Activated CD4-positive, alpha-beta T cell treated with anti-CD3 and anti-CD28 coated beads, Interleukin-2, amount 50 U/mL, for 1 hour (primary cell): Measurements from ENCODE around the gene STAT4.

Experiments used
- DNase-seq: peaks from one replicate; pipeline ENCODE4 v3.0.0-alpha.2; 2020

Gene STAT4, protein sequence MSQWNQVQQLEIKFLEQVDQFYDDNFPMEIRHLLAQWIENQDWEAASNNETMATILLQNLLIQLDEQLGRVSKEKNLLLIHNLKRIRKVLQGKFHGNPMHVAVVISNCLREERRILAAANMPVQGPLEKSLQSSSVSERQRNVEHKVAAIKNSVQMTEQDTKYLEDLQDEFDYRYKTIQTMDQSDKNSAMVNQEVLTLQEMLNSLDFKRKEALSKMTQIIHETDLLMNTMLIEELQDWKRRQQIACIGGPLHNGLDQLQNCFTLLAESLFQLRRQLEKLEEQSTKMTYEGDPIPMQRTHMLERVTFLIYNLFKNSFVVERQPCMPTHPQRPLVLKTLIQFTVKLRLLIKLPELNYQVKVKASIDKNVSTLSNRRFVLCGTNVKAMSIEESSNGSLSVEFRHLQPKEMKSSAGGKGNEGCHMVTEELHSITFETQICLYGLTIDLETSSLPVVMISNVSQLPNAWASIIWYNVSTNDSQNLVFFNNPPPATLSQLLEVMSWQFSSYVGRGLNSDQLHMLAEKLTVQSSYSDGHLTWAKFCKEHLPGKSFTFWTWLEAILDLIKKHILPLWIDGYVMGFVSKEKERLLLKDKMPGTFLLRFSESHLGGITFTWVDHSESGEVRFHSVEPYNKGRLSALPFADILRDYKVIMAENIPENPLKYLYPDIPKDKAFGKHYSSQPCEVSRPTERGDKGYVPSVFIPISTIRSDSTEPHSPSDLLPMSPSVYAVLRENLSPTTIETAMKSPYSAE

DNA sequence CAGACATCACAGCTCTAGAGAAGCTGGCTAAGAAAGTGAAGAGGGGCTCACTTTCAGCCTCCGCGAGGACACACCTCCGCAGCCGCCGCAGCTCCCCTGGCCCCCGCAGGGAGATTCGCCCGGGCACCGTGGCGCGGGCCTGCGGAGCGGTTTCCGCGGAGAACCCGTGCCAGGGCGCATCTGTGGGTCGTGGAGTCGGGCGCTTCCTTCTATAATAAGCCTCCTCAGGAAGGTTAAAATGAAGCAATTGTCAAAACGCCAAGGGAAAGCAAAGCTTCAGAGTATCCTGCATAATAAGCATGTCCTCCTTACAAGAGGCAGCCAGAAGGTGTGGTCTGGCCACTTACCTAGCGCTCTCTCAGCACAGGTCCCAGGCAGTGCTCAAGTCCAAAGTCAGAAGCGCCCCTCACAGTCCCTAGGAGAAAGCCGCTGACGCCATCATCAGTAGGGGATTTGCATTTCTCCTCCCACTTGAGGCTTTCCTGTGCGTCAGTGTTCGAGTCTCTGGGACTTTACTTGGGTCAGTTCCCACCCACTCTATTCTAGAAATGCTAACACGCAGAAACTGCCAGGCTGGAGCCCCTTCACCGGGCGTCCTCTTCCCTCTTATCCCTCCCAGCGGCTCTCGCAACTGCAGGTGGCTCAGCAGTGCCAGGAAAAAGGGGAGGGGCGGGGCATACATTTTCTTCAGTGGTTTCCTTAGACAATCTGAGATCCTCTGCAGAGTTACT lies at the start of gene STAT4:
Gene STAT4, minus strand, starts transcription at position 395 of the 731 bp plus-strand sequence. CDS start 2,791 bp downstream, outside the sequence.
- peak; percentile 72 for DNase-seq

DNA sequence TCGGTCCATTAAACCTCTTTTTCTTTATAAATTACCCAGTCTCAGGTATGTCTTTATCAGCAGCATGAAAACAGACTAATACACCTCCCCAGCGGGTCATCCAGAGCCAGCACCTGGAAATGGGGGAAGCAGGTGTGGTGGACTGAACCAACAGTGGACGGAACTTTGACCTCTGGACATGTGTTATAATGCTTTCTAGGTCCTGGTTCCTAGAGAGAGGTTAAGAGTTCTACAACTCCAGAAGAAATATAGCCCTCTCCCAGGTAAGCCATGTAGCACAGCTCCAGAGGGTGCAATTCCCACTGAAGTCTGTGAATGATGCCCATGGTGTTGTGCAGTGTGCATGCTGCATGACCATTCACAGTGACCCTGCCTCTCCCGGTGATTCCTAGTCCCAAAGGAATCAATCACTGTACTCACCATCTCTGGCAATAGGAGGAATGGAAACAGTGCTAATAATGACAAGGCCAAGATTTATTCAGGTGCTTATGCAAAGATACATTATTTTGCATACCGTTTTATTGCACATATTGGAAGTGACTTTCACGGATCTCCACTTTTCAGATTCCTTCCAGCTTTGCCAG lies 49.2 kb upstream of the STAT4 start:
- no peak for DNase-seq

DNA sequence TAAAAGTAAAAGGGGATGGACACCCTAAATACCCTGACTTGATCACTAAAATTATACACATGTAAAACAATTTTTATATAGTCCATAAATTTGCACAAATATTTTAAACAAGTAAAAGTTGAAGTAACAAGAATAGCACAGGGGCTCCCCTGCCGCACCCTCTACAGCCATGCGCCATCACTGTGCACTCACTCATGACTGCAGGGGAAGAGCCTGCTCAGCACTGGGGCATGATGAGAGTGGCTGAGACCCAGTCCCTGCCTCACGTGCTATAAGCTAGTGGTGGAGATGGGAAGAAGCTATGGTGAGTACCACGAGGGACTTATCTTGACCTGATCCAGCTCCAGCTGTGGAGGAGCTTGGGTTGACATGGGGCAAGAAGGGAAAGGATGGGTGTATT lies 47.5 kb upstream of the STAT4 start:
- no peak for DNase-seq

DNA sequence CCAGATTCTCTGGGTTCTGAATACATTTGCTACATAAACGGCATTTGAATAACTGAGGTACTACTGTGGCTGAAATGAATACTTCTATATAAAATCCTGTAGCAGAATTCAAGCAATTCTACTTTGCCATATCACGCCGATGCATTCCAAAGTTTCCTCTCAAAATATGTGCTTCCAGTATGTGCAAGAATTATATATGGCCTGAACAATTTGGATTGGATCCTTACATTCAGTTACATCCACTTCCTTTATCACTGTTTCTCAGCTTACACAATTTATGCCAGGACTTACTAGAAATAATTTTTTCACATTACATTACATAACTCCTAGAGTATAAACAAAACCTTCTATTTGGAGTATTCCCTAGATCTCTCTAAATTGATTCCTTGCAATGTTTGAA lies 46.3 kb upstream of the STAT4 start:
- no peak for DNase-seq

DNA sequence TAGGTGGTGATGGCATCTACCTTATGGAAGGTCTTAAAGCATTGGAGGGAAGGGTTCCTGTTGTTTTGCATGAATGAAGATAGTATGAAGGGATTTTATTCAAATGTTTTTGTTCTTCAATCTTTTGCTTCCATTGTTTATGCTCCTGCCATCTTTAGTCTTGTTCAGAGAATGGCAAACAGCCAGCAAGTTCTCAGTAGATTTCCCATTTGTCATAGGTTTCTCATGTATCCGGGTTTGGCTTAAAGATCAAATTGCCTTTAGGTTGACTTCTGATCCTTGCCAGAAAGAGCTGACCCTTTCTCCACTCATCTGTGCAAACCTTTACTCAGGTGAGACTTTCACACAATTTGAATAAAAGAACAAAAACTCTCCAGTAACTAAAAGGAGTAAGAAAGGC lies 44.2 kb upstream of the STAT4 start:
- no peak for DNase-seq

DNA sequence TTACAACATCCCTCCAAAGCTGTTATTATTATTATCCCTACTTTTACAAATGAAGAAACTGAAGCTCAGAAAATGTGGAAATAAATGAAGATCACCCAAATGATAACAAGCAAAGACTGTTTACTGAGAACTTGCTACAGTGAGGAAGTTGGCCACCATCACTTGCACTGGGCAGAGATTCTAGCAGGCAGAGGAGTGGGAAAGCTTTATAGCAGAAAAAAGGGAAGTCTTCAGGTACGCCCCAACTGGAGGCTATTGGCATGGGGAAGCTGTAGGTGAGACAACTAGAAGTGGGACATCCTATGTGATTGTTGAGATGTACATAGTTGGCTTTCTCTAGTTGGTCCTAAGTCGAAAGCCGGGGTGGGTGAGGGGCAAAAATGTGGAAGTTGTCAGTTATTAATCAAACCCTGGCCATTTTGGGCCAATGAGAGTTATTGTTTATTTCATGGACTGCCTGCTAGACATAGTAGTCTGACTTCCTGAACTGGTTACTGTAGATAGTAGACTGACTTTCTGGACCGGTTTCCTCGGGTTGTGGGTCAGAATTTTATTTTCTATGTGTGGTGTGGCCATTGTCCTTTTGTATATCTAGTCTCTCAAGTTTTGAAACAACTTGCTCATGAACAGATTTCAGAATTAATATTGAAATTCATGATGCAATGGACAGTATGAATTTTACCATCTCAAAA lies 40.2 kb upstream of the STAT4 start:
- no peak for DNase-seq

DNA sequence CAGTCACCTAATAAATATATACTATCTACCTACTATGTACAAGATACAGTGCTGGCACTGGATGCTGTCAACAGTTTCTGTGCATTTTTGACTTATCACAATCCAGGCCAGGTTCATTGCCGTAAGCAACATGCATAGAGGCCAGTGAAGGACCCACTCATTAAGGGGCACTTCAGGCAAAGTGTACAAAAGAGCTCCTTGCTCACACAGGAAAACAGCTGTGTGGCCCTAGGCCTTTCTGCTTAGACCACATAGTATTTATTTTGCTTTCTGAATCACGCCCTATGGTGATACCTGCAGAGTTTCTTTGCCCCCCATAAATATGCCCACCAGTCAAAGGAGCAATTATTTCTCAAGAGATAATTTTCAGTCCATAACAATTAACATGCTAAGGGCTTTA lies 39.6 kb upstream of the STAT4 start:
- DNase-seq: no peak

DNA sequence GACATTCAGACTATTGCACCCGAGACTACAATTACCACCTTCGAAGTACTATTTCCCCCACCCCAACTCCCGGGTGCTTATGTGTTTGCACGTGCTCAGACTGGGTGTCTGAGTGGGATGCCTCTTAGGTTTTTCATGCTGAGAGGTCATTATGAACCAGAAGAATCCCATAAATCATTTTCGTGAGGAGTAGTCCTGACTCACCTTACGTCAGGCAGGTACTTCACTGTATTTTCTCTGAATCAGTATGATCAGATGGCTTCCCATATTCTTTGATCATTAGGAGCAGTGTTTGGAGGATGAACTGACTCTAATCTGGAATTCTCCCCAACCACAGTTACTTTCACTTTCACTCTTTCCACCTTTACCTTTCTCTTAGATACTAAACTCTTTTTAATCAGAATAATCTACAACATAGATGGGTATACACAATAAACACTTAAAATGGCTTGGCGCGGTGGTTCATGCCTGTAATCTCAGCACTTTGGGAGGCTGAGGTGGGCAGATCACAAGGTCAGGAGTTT lies 38.4 kb upstream of the STAT4 start:
- no peak for DNase-seq

DNA sequence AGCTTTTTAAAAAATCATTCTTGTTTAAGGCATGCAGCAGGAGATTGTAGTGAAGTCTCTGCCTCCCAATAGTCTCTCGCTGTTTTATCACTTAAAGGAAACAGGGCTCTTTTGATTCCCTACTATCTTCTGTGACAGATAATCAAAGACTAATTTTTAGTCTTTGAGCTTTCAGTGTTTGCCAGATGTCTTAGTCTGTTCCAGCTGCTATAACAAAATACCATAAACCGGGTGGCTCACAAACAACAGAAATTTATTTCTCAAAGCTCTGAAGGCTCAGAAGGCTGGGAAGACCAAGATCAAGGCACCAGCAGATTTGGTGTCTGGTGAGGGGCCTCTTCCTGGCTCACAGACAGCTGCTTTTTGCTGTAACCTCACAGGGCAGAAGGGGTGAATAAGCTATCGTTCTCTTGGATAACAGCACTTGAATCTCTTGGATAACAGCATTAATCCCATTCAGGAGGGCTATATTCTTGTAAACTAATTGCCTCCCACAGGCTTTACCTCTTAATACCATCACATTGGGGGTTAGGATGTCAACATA lies 37.8 kb upstream of the STAT4 start:
- no peak for DNase-seq

DNA sequence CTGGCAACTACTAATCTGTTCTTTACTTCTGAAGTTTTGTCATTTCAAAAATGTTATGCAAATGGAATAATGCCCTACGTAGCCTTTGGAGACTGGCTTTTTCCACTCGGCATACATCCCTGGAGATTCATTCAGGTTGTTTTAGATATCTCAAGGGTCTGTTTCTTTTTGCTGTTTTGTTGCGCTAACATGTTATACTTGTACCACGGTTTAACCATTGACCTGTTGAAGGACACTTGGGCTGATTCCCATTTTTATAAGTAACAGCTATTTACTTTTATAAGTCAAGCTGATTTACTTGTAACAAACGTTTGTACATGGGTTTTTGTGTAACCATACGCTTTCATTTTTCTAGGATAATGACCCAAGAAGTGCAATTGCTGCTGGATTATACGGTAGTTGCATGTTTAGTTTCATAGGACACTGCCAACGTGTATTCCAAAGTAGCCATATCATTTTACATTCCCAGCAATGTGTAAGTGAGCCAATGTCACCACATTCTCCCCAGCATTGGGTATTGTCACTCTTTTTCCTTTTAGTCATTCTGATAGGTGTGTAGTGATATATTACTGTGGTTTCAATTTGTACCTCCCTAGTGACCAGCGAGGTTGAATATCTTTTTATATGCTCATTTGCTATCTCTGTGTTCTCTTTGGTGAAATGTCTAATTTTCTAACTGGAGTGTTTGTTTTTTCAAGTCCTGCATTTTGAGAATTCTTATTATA lies 36.5 kb upstream of the STAT4 start:
- no peak for DNase-seq

DNA sequence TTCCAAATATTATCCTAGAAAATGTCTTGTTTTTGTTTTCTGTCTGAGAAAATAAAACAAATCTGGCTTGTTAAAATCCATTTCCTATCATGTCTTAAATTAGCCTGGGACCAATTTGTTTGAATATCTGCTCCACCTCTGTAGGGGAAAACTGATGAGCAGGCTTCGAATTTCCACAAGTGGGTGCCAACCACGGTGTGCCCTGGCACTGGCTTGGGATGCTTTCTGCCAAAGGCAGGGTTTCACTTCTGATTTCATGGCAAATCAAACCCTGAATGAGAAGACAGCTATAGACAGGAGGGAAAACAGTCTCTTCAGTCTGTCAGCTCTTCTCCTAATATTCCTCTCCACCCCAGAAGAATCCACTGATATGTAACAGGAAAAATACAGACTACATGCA lies 33.7 kb upstream of the STAT4 start:
- no peak for DNase-seq

DNA sequence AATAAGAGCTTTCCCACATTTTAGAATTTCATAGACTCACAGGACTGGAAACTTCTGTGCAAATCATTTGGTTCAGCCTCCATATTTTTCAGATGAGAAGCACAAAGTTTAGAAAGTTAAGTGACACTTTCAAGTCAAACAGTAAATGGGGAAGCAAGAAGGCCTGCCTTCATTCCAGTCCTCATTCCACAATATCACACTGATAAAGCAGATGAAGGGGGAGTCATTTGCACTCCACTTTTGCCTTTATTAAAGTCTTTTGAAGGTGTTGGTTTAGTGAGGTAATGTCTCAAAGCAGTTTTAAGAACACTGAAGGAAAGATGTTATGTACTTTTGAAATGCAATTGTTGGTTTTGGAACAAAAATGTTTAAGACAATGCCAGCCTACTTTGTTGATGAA lies 32.7 kb upstream of the STAT4 start:
- DNase-seq: no peak

DNA sequence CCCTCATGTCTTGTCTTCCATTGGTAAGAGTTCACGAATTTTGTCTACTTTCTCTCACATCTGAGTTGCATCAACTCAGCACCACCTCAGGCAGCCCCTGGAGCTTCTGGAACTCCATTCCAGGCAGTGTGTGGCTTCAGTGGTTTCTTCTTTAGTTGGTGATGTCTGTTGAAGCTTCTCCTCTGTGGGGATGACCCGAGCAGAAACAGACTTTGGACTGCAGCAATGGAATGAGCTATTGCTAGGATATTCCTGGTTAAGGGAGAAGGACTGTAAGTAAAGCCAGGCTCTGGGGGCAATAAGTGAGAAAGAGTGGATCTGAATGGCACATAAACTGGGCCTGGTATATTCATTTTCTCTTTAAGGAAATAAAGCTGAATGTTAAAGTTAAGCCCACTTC lies 32.3 kb upstream of the STAT4 start:
- DNase-seq: no peak

DNA sequence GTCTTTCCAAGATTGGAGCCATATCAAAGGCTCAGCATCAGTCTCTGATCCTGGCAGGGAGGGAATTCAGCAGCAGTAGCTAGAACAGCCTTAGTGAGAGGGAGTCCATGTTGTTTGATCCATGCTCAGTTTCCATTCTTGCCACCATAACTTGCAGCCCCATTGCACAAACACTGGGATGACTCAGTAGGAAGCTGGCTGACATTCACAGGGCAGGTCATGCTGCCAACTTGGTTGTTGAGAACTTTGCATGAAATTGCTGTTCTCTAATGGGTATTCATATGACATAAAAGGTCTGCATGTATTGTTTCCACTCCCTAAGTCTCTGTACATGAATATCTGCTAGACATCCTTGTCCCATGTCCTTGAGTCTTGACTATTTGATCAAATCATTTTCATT lies 29.9 kb upstream of the STAT4 start:
- no peak for DNase-seq

DNA sequence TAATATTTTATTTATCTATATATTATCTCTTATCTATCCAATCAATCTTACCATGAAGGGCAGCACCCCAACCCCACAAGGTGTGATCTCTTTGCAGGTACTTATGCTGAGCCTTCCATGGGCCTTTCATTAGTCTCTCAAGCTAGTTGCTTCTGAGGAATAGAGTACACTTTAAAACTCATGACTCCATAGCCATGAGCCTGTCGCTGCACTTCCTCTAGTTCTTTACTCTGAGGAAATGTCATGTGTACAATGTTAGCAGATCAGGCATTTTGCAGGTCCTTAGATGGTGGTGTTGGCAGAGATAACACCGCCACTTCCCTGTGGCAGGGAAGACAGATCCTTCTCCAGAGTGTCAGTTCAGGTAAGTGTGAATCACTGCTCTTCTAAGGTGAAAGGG lies 29.5 kb upstream of the STAT4 start:
- no peak for DNase-seq

DNA sequence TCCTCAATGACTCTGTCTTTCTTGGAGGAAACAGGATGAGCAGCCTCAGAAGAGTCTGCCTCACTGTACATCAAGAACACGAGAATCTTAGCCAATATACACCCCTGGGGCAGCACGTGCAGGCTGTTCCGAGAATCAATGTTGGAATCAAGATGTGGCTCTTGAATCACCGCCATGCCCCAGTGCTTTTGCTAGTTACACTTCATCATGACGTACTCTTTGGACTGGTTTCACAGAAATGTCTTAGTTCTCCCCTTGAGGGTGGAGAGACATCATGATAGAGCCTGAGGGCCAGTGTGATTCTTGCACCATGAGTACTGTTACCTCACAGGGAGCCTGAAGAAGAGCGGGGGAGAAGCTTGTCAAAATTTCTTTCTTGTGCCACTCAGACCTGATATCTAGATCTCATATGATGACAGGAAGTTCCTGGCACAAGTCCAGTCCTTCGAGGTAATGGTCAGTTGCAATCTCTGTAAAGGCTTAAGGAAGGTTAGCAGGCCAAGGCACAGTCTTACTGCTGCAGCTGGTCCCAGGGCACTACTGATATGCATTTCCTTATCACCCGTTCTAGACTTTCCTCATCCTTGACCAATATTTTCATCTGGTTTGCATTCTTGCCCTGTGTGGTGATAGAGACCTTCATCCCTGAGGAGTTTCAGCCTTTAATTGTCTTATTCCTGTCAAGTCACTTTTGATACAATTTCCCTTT lies 28.2 kb upstream of the STAT4 start:
- DNase-seq: no peak

DNA sequence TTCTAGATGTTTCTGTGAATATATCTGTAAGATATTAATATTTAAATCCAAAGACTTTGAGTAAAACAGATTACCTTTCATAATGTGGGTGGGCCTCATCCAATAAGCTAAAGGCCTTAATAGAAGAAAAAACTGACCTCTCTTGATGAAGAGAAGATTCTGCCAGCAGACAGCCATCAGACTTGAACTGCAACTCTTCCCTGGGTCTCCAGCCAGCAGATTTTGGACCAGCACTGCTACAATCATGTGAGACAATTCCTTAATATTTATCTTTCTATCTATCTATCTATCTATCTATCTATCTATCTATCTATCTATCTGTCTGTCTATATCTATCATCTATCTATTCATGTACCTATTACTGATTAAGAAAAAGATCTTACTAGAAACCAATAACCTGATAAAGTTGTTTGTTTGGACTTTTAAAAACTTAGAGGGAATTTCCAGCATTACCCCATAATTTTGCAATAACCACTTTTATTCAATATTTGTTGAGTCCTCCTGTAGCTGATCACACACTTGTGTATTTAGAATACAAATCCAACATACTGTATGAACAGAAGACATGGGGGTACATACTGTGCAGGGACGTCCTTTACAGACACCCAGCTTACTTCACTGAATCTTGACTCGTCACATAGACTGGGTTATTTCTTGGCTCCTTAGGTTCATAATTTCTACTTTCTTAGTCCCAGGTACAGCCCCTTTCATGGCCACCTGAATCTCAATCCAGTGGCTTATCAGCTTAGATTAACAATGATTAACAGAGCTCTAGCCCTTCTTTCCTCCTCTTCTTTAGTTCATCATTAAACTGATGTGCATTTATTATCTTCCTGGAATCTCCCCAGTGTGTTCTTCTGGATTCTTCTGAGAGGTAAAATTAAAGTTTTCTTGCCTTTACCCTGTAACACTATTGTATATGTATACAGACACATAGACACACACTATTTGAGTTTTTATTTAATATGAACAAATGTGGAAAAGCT lies 27.2 kb upstream of the STAT4 start:
- DNase-seq: no peak

DNA sequence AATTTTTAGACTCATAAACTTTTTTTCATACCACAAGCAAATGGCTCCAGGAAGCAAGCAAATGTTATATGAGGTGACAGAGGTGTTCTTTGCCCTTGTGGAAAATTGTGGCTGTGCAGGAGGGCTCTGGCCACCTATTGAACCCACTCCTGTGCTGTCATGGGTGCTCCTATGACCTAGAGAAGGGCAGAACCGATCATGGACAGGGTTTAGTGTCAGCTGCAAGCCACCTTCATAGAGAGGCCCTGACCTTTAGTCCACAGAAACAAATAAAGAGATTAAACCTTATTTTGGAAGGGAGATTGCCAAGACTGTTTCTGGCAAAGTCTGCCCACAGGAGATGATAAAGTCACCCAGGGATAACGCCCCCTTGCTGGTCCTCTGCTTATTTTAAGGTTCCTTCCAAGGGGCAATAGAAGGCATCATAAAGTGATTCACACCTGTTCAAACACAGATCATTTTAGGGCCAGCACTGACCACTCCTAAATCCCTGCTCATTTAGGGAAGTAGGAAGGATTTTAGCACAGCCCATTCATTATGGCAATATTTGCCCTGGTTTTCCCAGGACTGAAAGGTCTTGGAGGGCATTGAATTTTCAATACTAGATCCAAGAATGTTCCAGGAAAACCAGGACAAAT lies 26.1 kb upstream of the STAT4 start:
- no peak for DNase-seq

DNA sequence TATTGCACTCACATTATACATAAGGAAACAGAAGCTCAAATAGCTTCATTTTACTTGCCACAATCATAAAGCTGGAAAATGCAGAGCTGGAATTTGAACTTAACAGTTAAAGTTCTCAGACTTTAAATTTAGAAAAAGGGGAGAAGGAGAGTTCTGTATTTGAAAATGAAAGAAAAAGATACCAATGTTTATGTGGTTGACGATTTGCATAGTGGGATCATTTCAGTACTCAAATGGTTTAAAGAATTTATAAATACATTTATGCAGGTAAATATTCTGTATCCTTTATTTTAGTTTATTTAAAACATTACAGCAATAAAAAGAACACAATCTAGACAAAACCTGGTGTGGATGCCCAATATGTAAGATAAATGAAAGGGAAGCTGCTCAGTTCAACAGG lies 25.5 kb upstream of the STAT4 start:
- no peak for DNase-seq
